GM20431 (cell line): ENCODE measurements around the gene ARHGAP22.

Experiments
- in situ Hi-C: fragments of 300-500 bp; cut with MseI, MboI; formaldehyde crosslinking; loops from one replicate; pipeline ENCODE4 v1.15.0; 2020; ENCODE audit warnings: low sequenced_read_pairs; ENCODE audit not compliant: unreplicated experiment

ARHGAP22 gene

GRCh38 chr10:48594371-48594770, 10.5 kb downstream of the ARHGAP22 start:
- in situ Hi-C loops, result no loop called here

- in situ Hi-C loops, result no loop called here
These were observed 12.5 kb downstream of the ARHGAP22 start for GRCh38 chr10:48592346-48592745.

- in situ Hi-C loops, result no loop called here
These were observed 13.9 kb downstream of the ARHGAP22 start for GRCh38 chr10:48590945-48591344.

GRCh38 chr10:48589266-48589665, 15.6 kb downstream of the ARHGAP22 start:
- in situ Hi-C loops, result no loop called here

GRCh38 chr10:48587819-48588218, 17.1 kb downstream of the ARHGAP22 start:
- in situ Hi-C loops, result no loop called here

- in situ Hi-C loops, result no loop called here
These were observed 17.8 kb downstream of the ARHGAP22 start for GRCh38 chr10:48587101-48587500.

- in situ Hi-C loops, result no loop called here
These were observed 21.9 kb downstream of the ARHGAP22 start for GRCh38 chr10:48582970-48583369.

GRCh38 chr10:48580236-48580635, 24.6 kb downstream of the ARHGAP22 start:
- in situ Hi-C loops, result no loop called here

- in situ Hi-C loops, result no loop called here
These were observed 25.5 kb downstream of the ARHGAP22 start for GRCh38 chr10:48579251-48579960.

GRCh38 chr10:48577158-48577557, 27.7 kb downstream of the ARHGAP22 start:
- in situ Hi-C loops, result no loop called here

GRCh38 chr10:48576501-48576900, 28.4 kb downstream of the ARHGAP22 start:
- in situ Hi-C loops, result no loop called here

GRCh38 chr10:48575901-48576300, 29.0 kb downstream of the ARHGAP22 start:
- in situ Hi-C loops, result no loop called here

- in situ Hi-C loops, result no loop called here
These were observed 30.0 kb downstream of the ARHGAP22 start for GRCh38 chr10:48574817-48575380.

- in situ Hi-C loops, result no loop called here
These were observed 30.5 kb downstream of the ARHGAP22 start for GRCh38 chr10:48574322-48574796.

GRCh38 chr10:48573045-48573444, 31.8 kb downstream of the ARHGAP22 start:
- in situ Hi-C loops, result no loop called here

GRCh38 chr10:48572414-48572813, 32.5 kb downstream of the ARHGAP22 start:
- in situ Hi-C loops, result no loop called here

GRCh38 chr10:48568546-48568945, 36.3 kb downstream of the ARHGAP22 start:
- in situ Hi-C loops, result no loop called here

- in situ Hi-C loops, result no loop called here
These were observed 36.7 kb downstream of the ARHGAP22 start for GRCh38 chr10:48568131-48568530.

GRCh38 chr10:48567346-48567745, 37.5 kb downstream of the ARHGAP22 start:
- in situ Hi-C loops, result no loop called here

GRCh38 chr10:48564466-48565160, 40.3 kb downstream of the ARHGAP22 start:
- in situ Hi-C loops, result no loop called here

- in situ Hi-C loops, result no loop called here
These were observed 47.3 kb downstream of the ARHGAP22 start for GRCh38 chr10:48557511-48558123.
